GM18868 (cell line): Measurements from ENCODE around the gene CHRNG.

ENCODE experiments used
- ATAC-seq: cut with Tn5 transposase; IDR thresholded peaks from one replicate; pipeline ENCODE4 v1.9.1; 2021; ENCODE audit warnings: mild to moderate bottlenecking, moderate library complexity; ENCODE audit not compliant: unreplicated experiment

The CHRNG gene

GRCh38 chr2:232505856-232506255, 33.6 kb upstream of the CHRNG start:
- ATAC-seq: no peak

GRCh38 chr2:232506709-232507108, 32.8 kb upstream of the CHRNG start:
- ATAC-seq: no peak

- no peak for ATAC-seq
Observed at GRCh38 chr2:232508251-232508650, 31.2 kb upstream of the CHRNG start.

- no peak for ATAC-seq
Observed at GRCh38 chr2:232511336-232511890, 28.1 kb upstream of the CHRNG start.

- no peak for ATAC-seq
Observed at GRCh38 chr2:232512602-232513001, 26.9 kb upstream of the CHRNG start.

- no peak for ATAC-seq
Observed at GRCh38 chr2:232513353-232513752, 26.1 kb upstream of the CHRNG start.

GRCh38 chr2:232515639-232516038, 23.9 kb upstream of the CHRNG start:
- ATAC-seq: no peak

- ATAC-seq: no peak
Observed at GRCh38 chr2:232516551-232516950, 22.9 kb upstream of the CHRNG start.

- no peak for ATAC-seq
Observed at GRCh38 chr2:232518844-232519243, 20.6 kb upstream of the CHRNG start.

GRCh38 chr2:232519581-232520438, 19.7 kb upstream of the CHRNG start, which contains the start of gene PRSS56:
Gene PRSS56, plus strand, starts transcription at chr2:232520388. Its CDS starts 211 bp downstream, at chr2:232520599.
- ATAC-seq: no peak

GRCh38 chr2:232520489-232520888, 19.0 kb upstream of the CHRNG start:
- ATAC-seq: no peak

- no peak for ATAC-seq
Observed at GRCh38 chr2:232521098-232521497, 18.4 kb upstream of the CHRNG start.

- no peak for ATAC-seq
Observed at GRCh38 chr2:232521959-232522622, 17.4 kb upstream of the CHRNG start.

- no peak for ATAC-seq
Observed at GRCh38 chr2:232522623-232523401, 16.7 kb upstream of the CHRNG start.

- no peak for ATAC-seq
Observed at GRCh38 chr2:232523402-232523681, 16.1 kb upstream of the CHRNG start.

- no peak for ATAC-seq
Observed at GRCh38 chr2:232523682-232524597, 15.6 kb upstream of the CHRNG start.

- no peak for ATAC-seq
Observed at GRCh38 chr2:232524771-232525170, 14.7 kb upstream of the CHRNG start.

GRCh38 chr2:232525199-232525598, 14.3 kb upstream of the CHRNG start:
- ATAC-seq: no peak

- no peak for ATAC-seq
Observed at GRCh38 chr2:232525791-232526371, 13.6 kb upstream of the CHRNG start, which contains the start of gene CHRND. Gene CHRND, plus strand, starts transcription at chr2:232526160. Its CDS starts 56 bp downstream, at chr2:232526216.
